Loucy (cell line): ENCODE results near the gene CNGA2.

Experiments
- H2AFZ ChIP-seq: fragments of 200-600 bp; sonication (generic); 2 replicates; pipeline ENCODE4 v1.6.0; 2016; ENCODE audit warnings: antibody characterized with exemption, mild to moderate bottlenecking, low read length, moderate library complexity
- H3F3A ChIP-seq: fragments of 200-600 bp; 2 replicates; pipeline ENCODE4 v1.6.0; 2016; ENCODE audit warnings: antibody characterized with exemption, low read depth, mild to moderate bottlenecking
- H3K27me3 ChIP-seq: fragments of 200-600 bp; sonication (generic); 2 replicates; pipeline ENCODE4 v1.6.1; 2014; ENCODE audit warnings: low read length, mild to moderate bottlenecking; ENCODE audit not compliant: insufficient read depth, poor library complexity, severe bottlenecking
- H3K36me3 ChIP-seq: fragments of 200-600 bp; sonication (generic); 2 replicates; pipeline ENCODE4 v1.6.1; 2016; ENCODE audit warnings: low read length; ENCODE audit not compliant: insufficient read depth
- H3K4me1 ChIP-seq: fragments of 200-600 bp; sonication (generic); 2 replicates; pipeline ENCODE4 v1.5.1; 2014; ENCODE audit warnings: low read length, mild to moderate bottlenecking; ENCODE audit not compliant: insufficient read depth, poor library complexity, severe bottlenecking
- H3K4me2 ChIP-seq: fragments of 200-600 bp; sonication (generic); 2 replicates; pipeline ENCODE4 v1.6.0; 2014; ENCODE audit warnings: antibody characterized with exemption, low read length, low read depth, mild to moderate bottlenecking; ENCODE audit not compliant: poor library complexity, severe bottlenecking
- H3K4me3 ChIP-seq: fragments of 200-600 bp; sonication (generic); 2 replicates; pipeline ENCODE4 v1.5.1; 2014; ENCODE audit warnings: low read length, mild to moderate bottlenecking, mixed read lengths; ENCODE audit not compliant: poor library complexity, severe bottlenecking
- H3K79me2 ChIP-seq: fragments of 200-600 bp; sonication (generic); 2 replicates; pipeline ENCODE4 v1.6.1; 2014; ENCODE audit warnings: low read length; ENCODE audit not compliant: insufficient read depth
- H3K9ac ChIP-seq: fragments of 200-600 bp; sonication (generic); 2 replicates; pipeline ENCODE4 v1.6.0; 2014; ENCODE audit warnings: mild to moderate bottlenecking, low read depth, low read length, moderate library complexity; ENCODE audit not compliant: poor library complexity, severe bottlenecking
- H3K9me2 ChIP-seq: fragments of 200-600 bp; sonication (generic); replicated peaks from 2 replicates; pipeline ENCODE4 v1.6.1; 2016; ENCODE audit warnings: low read depth, low read length, mixed read lengths
- H3K9me3 ChIP-seq: fragments of 200-600 bp; sonication (generic); 2 replicates; pipeline ENCODE4 v1.6.1; 2014; ENCODE audit warnings: mild to moderate bottlenecking, antibody characterized with exemption, low read length, low read depth; ENCODE audit not compliant: insufficient read depth
- H4K20me1 ChIP-seq: fragments of 200-600 bp; sonication (generic); 2 replicates; pipeline ENCODE4 v1.6.0; 2014; ENCODE audit warnings: antibody characterized with exemption, low read length, mild to moderate bottlenecking; ENCODE audit not compliant: insufficient read depth, poor library complexity, severe bottlenecking
- EZH2phosphoT487 ChIP-seq: fragments of 200-600 bp; IDR thresholded peaks from 2 replicates; pipeline ENCODE4 v1.6.1; 2018; ENCODE audit warnings: antibody characterized with exemption, mild to moderate bottlenecking, moderate library complexity, borderline replicate concordance
- TF ChIP-seq, protein P1 (sequence below): fragments of 200-600 bp; sonication (generic); conservative IDR thresholded peaks from 2 replicates; pipeline ENCODE4 v1.5.1; 2014; ENCODE audit warnings: mild to moderate bottlenecking, antibody characterized with exemption, low read length

The CNGA2 gene

GRCh38 chrX:151752847-151753246, 18.3 kb downstream of the CNGA2 start:
- no peak overlapping the region for H3K4me2 ChIP-seq
- no peaks in the 10 kb centered on the region for H3K79me2 ChIP-seq
- TF ChIP-seq EZH2phosphoT487: no peak
- TF ChIP-seq, protein P1, sequence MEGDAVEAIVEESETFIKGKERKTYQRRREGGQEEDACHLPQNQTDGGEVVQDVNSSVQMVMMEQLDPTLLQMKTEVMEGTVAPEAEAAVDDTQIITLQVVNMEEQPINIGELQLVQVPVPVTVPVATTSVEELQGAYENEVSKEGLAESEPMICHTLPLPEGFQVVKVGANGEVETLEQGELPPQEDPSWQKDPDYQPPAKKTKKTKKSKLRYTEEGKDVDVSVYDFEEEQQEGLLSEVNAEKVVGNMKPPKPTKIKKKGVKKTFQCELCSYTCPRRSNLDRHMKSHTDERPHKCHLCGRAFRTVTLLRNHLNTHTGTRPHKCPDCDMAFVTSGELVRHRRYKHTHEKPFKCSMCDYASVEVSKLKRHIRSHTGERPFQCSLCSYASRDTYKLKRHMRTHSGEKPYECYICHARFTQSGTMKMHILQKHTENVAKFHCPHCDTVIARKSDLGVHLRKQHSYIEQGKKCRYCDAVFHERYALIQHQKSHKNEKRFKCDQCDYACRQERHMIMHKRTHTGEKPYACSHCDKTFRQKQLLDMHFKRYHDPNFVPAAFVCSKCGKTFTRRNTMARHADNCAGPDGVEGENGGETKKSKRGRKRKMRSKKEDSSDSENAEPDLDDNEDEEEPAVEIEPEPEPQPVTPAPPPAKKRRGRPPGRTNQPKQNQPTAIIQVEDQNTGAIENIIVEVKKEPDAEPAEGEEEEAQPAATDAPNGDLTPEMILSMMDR: no peak
- no peaks in the 10 kb centered on the region for H3K9me3 ChIP-seq
- no peak overlapping the region for H3K4me3 ChIP-seq
- no peaks in the 10 kb centered on the region for H3F3A ChIP-seq
- no peak overlapping the region for H2AFZ ChIP-seq
- H3K9ac ChIP-seq: no peak overlapping the region
- H4K20me1 ChIP-seq: no peaks in the 10 kb centered on the region
- no peaks in the 10 kb centered on the region for H3K4me1 ChIP-seq
- no peaks in the 10 kb centered on the region for H3K36me3 ChIP-seq
- no peaks in the 10 kb centered on the region for H3K9me2 ChIP-seq
- no peaks in the 10 kb centered on the region for H3K27me3 ChIP-seq

DNA sequence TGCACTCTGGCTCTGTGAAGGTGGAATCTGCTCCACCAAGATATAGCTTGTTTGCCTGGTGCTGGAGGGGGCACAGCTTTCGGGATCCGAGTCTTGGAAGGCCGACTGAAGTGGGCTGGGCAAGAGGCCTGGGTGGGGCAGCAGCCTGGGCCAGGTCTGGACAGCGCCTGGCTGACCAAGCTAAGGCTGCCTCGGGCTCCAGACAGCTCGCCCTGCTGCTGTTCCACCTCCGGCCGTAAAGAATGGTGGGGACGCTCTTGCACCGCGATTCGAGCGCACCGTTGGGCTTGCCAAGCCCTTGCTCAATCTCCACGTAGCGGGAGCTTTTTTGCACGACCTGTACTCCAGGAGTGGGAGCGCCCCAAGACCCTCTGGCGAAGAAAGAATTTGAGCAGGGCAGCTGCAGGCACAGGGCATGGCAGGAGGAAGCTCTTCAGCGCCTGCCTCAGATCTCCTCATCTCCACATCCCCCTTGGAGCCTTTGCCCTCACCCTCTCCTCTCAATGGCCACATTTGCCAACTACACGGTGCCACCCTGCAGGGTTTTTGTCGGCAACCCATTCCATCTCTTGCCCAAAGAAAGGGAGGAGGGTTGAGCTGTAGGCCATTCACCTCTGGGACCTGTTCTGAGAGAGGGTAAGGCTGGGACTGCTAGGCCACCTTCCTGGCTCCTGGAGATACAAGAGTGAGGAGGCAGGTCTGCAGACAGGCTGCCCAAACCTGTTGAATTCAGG, 18.9 kb downstream of the CNGA2 start:
- TF ChIP-seq, protein P1: no peak
- no peak for TF ChIP-seq EZH2phosphoT487
- no peaks in the 10 kb centered on the region for H3K27me3 ChIP-seq
- no peak overlapping the region for H3K9ac ChIP-seq
- no peak overlapping the region for H3K4me2 ChIP-seq
- no peaks in the 10 kb centered on the region for H3K9me2 ChIP-seq
- no peak overlapping the region for H3K4me3 ChIP-seq
- H3K4me1 ChIP-seq: no peaks in the 10 kb centered on the region
- H3K9me3 ChIP-seq: no peaks in the 10 kb centered on the region
- no peaks in the 10 kb centered on the region for H3K79me2 ChIP-seq
- no peak overlapping the region for H2AFZ ChIP-seq
- H3K36me3 ChIP-seq: no peaks in the 10 kb centered on the region
- H3F3A ChIP-seq: no peaks in the 10 kb centered on the region
- H4K20me1 ChIP-seq: no peaks in the 10 kb centered on the region

- TF ChIP-seq, protein P1: no peak
- TF ChIP-seq EZH2phosphoT487: no peak
- no peaks in the 10 kb centered on the region for H3K9me3 ChIP-seq
- no peak overlapping the region for H3K4me3 ChIP-seq
- H3K4me2 ChIP-seq: no peak overlapping the region
- H3K79me2 ChIP-seq: no peaks in the 10 kb centered on the region
- H3K4me1 ChIP-seq: no peaks in the 10 kb centered on the region
- no peaks in the 10 kb centered on the region for H3F3A ChIP-seq
- no peak overlapping the region for H3K9ac ChIP-seq
- no peaks in the 10 kb centered on the region for H3K27me3 ChIP-seq
- no peak overlapping the region for H2AFZ ChIP-seq
- H3K36me3 ChIP-seq: no peaks in the 10 kb centered on the region
- no peaks in the 10 kb centered on the region for H4K20me1 ChIP-seq
- no peaks in the 10 kb centered on the region for H3K9me2 ChIP-seq
These were observed 19.5 kb downstream of the CNGA2 start for GRCh38 chrX:151754047-151754429.
